ENCODE data around the gene DHCR24.

DNA sequence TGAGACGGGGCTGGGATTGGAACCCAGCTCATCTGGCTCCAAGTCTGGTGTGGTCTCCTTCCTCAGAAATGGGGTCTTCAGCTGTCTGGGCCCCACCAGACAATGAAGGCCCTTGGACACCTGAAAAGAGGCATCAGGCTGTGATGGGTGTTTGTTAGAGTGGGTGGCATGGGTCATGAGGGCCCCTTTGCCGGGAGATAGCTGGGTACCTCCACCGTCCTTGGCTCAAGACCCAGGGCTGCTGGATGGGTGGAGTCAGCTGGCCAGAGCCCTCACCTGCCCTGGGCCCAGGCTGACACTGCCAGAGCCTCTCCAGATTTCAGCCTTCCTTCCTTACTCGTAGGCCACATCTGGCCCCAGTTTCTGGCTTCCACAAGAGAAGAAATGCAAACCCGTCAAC lies 72.4 kb downstream of the DHCR24 start:
- no peak for TF ChIP-seq POLR2A (IDR thresholded peaks at IDR 0.05)
- TF ChIP-seq, protein P1, sequence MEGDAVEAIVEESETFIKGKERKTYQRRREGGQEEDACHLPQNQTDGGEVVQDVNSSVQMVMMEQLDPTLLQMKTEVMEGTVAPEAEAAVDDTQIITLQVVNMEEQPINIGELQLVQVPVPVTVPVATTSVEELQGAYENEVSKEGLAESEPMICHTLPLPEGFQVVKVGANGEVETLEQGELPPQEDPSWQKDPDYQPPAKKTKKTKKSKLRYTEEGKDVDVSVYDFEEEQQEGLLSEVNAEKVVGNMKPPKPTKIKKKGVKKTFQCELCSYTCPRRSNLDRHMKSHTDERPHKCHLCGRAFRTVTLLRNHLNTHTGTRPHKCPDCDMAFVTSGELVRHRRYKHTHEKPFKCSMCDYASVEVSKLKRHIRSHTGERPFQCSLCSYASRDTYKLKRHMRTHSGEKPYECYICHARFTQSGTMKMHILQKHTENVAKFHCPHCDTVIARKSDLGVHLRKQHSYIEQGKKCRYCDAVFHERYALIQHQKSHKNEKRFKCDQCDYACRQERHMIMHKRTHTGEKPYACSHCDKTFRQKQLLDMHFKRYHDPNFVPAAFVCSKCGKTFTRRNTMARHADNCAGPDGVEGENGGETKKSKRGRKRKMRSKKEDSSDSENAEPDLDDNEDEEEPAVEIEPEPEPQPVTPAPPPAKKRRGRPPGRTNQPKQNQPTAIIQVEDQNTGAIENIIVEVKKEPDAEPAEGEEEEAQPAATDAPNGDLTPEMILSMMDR (IDR thresholded peaks at IDR 0.05), result no peak
